Prostate gland (tissue), 2 donors: ENCODE results near the gene ALOX15. TPM values are rescaled to one million over a fixed set of nuclear protein-coding genes. Genes with fewer than 3 reads are reported as not detected.

Experiments
- DNase-seq: peaks from one replicate; pipeline ENCODE4 v3.0.0-alpha.2; 2019; ENCODE audit warnings: low spot score
- H3K27ac ChIP-seq, 2 donors: fragments of 200-600 bp; sonication (generic); 2 replicates each; pipeline ENCODE4 v1.5.1; 2017 to 2019
- H3K27me3 ChIP-seq: fragments of 200-600 bp; sonication (generic); replicated peaks from 2 replicates; pipeline ENCODE4 v1.5.1; 2019; ENCODE audit not compliant: insufficient read depth
- H3K36me3 ChIP-seq, 2 donors: fragments of 200-600 bp; sonication (generic); 1 replicate in 1 of 2; 2 replicates in 1 of 2; pipeline versions ENCODE4 v1.5.1 to v1.8.1; 2017 to 2019
- H3K4me1 ChIP-seq: fragments of 200-600 bp; sonication (generic); replicated peaks from 2 replicates; pipeline ENCODE4 v1.5.1; 2019
- H3K4me3 ChIP-seq, 2 donors: fragments of 200-600 bp; sonication (generic); 2 replicates each; pipeline ENCODE4 v1.5.1; 2017 to 2019
- H3K9me3 ChIP-seq: fragments of 200-600 bp; sonication (generic); 2 replicates; pipeline ENCODE4 v1.5.1; 2017
- CTCF ChIP-seq, 4 experiments: fragments of 200-600 bp in 2 of 4; fragments of 450-650 bp in 2 of 4; sonication (generic) in 2 of 4; IDR thresholded peaks; 1 replicate in 3 of 4; 2 replicates in 1 of 4; pipeline ENCODE4 v1.5.1; 2016 to 2019; ENCODE audit warnings: antibody characterized with exemption in 4 of 4, mild to moderate bottlenecking in 2 of 4, moderate library complexity in 2 of 4
- POLR2A ChIP-seq: fragments of 450-650 bp; IDR thresholded peaks from one replicate; pipeline ENCODE4 v1.6.1; 2016; ENCODE audit warnings: antibody characterized with exemption, mild to moderate bottlenecking
- POLR2AphosphoS5 ChIP-seq: sonication (generic); formaldehyde crosslinking; IDR thresholded peaks from one replicate; pipeline ENCODE4 v1.6.1; 2017; ENCODE audit warnings: antibody characterized with exemption
- WGBS: methylation state at CpG from one replicate; pipeline ENCODE4 v1.1.5; 2018; 5-methylcytosine and 5-hydroxymethylcytosine counted together
- intact Hi-C: fragments of 100-400 bp; cut with DNase I; formaldehyde crosslinking; loops from one replicate; pipeline ENCODE4 v1.14.2; 2022
- total RNA-seq, 2 donors: library from RNA; depleted of rRNA; stranded (reverse); fragments of >200 nt; gene quantifications; one replicate each; pipeline ENCODE4 v1.1.0, GENCODE V29; 2016

ALOX15 gene
- total RNA-seq, 2 donors from 2014 or later, result 0.41 to 0.97 TPM

- no peak overlapping the region for H3K27ac ChIP-seq
- intact Hi-C loops, result loop anchor here (5.0 kb wide), 1 partner anchor 37 kb away; no protein-coding TSS in a partner anchor
Observed at GRCh38 chr17:4585638-4585994, 55.9 kb downstream of the ALOX15 start.

GRCh38 chr17:4584917-4585637, 56.4 kb downstream of the ALOX15 start:
- 16% methylated on average over 56 of the region's 57 CpGs for WGBS
- intact Hi-C loops, result loop anchor here (5.0 kb wide), 1 partner anchor 37 kb away; no protein-coding TSS in a partner anchor
- H3K4me3 ChIP-seq, result peak overlapping the region; percentile 33 to 43
- TF ChIP-seq POLR2AphosphoS5 (no peak), CTCF (IDR thresholded peaks at IDR 0.05) (no peak), POLR2A (no peak)
- DNase-seq, result no peak
- H3K4me1 ChIP-seq, result no peaks in the 10 kb centered on the region
- H3K9me3 ChIP-seq, result no peaks in the 10 kb centered on the region
- no peaks in the 10 kb centered on the region for H3K36me3 ChIP-seq
- peaks cover 5% of the 10 kb centered on the region for H3K27me3 ChIP-seq
- H3K27ac ChIP-seq, result no peak overlapping the region

More at GRCh38 chr17:4585638-4585994, 55.9 kb downstream of the ALOX15 start:
- TF ChIP-seq CTCF (IDR thresholded peaks at IDR 0.05) (no peak), POLR2AphosphoS5 (no peak), POLR2A (no peak)
- peak overlapping the region in 1 of 2 donors; percentile 33 for H3K4me3 ChIP-seq
- no peaks in the 10 kb centered on the region for H3K9me3 ChIP-seq
- WGBS, result 79% methylated on average over 7 of the region's 7 CpGs
- H3K4me1 ChIP-seq, result no peaks in the 10 kb centered on the region
- DNase-seq, result no peak
- peaks cover 5% of the 10 kb centered on the region for H3K27me3 ChIP-seq
- H3K36me3 ChIP-seq, result no peaks in the 10 kb centered on the region

GRCh38 chr17:4584101-4584916, 57.2 kb downstream of the ALOX15 start, which contains the start of gene SMTNL2:
Gene SMTNL2 (plus strand): TSS chr17:4584529. CDS start chr17:4584606, 77 bp downstream.
- no peak for DNase-seq
- Histone ChIP-seq H3K9me3 (no peaks in the 10 kb centered on the region), H3K4me1 (no peaks in the 10 kb centered on the region), H3K36me3 (no peaks in the 10 kb centered on the region), H3K27ac (peak within 1 kb of the TSS in 1 of 2 donors; percentile 53), H3K27me3 (peaks cover 5% of the 10 kb centered on the region), H3K4me3 (peak within 1 kb of the TSS; percentile 33 to 43)
- no peak for TF ChIP-seq POLR2A
- no peak for TF ChIP-seq CTCF (IDR thresholded peaks at IDR 0.05)
- no peak for TF ChIP-seq POLR2AphosphoS5
- intact Hi-C loops, result no loop called here
- WGBS, result under 1% methylated on average over 55 of the region's 100 CpGs

- no peak for DNase-seq
- 7% methylated on average over 8 of the region's 12 CpGs for WGBS
- intact Hi-C loops, result no loop called here
- TF ChIP-seq POLR2A, result no peak
- TF ChIP-seq POLR2AphosphoS5, result no peak
- TF ChIP-seq CTCF (IDR thresholded peaks at IDR 0.05), result no peak
- peaks cover 5% of the 10 kb centered on the region for H3K27me3 ChIP-seq
- H3K36me3 ChIP-seq, result no peaks in the 10 kb centered on the region
- H3K9me3 ChIP-seq, result no peaks in the 10 kb centered on the region
- peak overlapping the region in 1 of 2 donors; percentile 53 for H3K27ac ChIP-seq
- no peaks in the 10 kb centered on the region for H3K4me1 ChIP-seq
- peak overlapping the region; percentile 33 to 43 for H3K4me3 ChIP-seq
Observed at GRCh38 chr17:4583782-4584100, 57.7 kb downstream of the ALOX15 start.
